Measurements from ENCODE around the gene CERS2.

DNA sequence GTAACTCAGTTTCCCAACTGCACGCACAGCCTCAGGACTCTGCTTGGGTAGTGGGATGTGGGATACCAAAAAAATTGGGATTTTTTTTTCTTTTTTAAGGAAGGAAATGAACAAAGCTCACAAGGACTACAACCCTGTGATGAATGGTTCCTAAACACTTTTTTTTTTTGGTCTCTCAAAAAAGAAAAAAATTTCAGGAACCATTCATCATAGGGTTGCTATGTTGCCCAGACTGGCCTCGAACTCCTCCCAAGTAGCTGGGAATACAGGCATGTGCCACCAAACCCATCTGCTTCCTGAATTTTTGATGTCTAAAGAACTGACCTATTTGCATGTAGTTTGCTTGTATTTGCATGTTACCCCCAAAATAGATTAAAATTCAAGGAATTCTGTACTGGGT lies 25.3 kb upstream of the CERS2 start:
- TF ChIP-seq EP300 (IDR thresholded peaks at IDR 0.05; ENCODE audit: borderline replicate concordance in 1 of 2, low read depth in 2 of 2, low read length in 2 of 2) (no peak), CREB1 (IDR thresholded peaks at IDR 0.05) (no peak), SRF (IDR thresholded peaks at IDR 0.05; ENCODE audit: low read depth, low read length) (no peak), RFX5 (IDR thresholded peaks at IDR 0.05; ENCODE audit: borderline replicate concordance, low read depth, low read length) (no peak), GABPA (IDR thresholded peaks at IDR 0.05; ENCODE audit: borderline replicate concordance, insufficient read depth, low read length) (no peak), POLR2A (IDR thresholded peaks at IDR 0.05; ENCODE audit: control extremely low read depth in 1 of 2, low read depth in 2 of 2, low read length in 2 of 2) (no peak), SP1 (IDR thresholded peaks at IDR 0.05; ENCODE audit: low read depth, low read length) (no peak), EZH2 (IDR thresholded peaks at IDR 0.05; ENCODE audit: low read depth, low read length, severe bottlenecking) (no peak), POLR2AphosphoS5 (IDR thresholded peaks at IDR 0.05; ENCODE audit: low read depth, low read length) (no peak), ZNF274 (IDR thresholded peaks at IDR 0.05; ENCODE audit: borderline replicate concordance, extremely low read depth, low read length) (no peak), JUN (IDR thresholded peaks at IDR 0.05; ENCODE audit: low read depth, low read length) (no peak)
- TF ChIP-seq, protein P1, sequence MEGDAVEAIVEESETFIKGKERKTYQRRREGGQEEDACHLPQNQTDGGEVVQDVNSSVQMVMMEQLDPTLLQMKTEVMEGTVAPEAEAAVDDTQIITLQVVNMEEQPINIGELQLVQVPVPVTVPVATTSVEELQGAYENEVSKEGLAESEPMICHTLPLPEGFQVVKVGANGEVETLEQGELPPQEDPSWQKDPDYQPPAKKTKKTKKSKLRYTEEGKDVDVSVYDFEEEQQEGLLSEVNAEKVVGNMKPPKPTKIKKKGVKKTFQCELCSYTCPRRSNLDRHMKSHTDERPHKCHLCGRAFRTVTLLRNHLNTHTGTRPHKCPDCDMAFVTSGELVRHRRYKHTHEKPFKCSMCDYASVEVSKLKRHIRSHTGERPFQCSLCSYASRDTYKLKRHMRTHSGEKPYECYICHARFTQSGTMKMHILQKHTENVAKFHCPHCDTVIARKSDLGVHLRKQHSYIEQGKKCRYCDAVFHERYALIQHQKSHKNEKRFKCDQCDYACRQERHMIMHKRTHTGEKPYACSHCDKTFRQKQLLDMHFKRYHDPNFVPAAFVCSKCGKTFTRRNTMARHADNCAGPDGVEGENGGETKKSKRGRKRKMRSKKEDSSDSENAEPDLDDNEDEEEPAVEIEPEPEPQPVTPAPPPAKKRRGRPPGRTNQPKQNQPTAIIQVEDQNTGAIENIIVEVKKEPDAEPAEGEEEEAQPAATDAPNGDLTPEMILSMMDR (IDR thresholded peaks at IDR 0.05; ENCODE audit: control extremely low read depth in 1 of 3, insufficient read depth in 1 of 3, low read depth in 1 of 3, low read length in 3 of 3): no peak
- TF ChIP-seq, protein P2, sequence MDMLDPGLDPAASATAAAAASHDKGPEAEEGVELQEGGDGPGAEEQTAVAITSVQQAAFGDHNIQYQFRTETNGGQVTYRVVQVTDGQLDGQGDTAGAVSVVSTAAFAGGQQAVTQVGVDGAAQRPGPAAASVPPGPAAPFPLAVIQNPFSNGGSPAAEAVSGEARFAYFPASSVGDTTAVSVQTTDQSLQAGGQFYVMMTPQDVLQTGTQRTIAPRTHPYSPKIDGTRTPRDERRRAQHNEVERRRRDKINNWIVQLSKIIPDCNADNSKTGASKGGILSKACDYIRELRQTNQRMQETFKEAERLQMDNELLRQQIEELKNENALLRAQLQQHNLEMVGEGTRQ (IDR thresholded peaks at IDR 0.05; ENCODE audit: low read length): no peak

Data from H1 (cell line).